K562 (cell line): Measurements from ENCODE around the gene SPAG17. TPM values are rescaled to one million over a fixed set of nuclear protein-coding genes. Genes with fewer than 3 reads are reported as not detected.

Experiments used
- ATAC-seq: fragments of 200-7000 bp; cut with Tn5 transposase; 3 replicates; pipeline ENCODE4 v1.9.1; 2020; ENCODE audit warnings: moderate library complexity
- BruUV-seq: library from RNA; stranded (reverse); fragments of 400-500 nt; replicated peaks from 2 replicates; lab custom pipeline; 2021; lab: Mats Ljungman, UMichigan
- CTCF ChIA-PET: fragments of 300-600 bp; formaldehyde crosslinking; extraction: SDS; loops from one replicate; lab custom pipeline; 2021; ENCODE audit warnings: low intra/inter-chr PET ratio; lab: Yijun Ruan, JAX
- POLR2A ChIA-PET: fragments of 300-600, 350-650 bp; sonication (Branson Sonifier 250); formaldehyde crosslinking; extraction: SDS; loops from one replicate; lab custom pipeline; 2021; ENCODE audit warnings: antibody characterized with exemption, inconsistent platforms; lab: Yijun Ruan, JAX
- DNase-seq, 4 experiments: peaks; one replicate each; pipeline versions ENCODE4 v3.0.0 to v3.0.0-alpha.2; 2011 to 2018; ENCODE audit warnings: low spot score in 3 of 4, mixed read lengths in 3 of 4; ENCODE audit errors: extremely low read depth in 1 of 4
- FAIRE-seq: peaks from 2 replicates; lab custom pipeline; 2011; peaks lifted over from hg19 to GRCh38; lab: Jason Lieb, UNC
- H2AFZ ChIP-seq: 2 replicates; pipeline ENCODE4 v1.6.0; 2011; ENCODE audit warnings: low read depth, low read length, control low read depth, inconsistent platforms
- H3K27ac ChIP-seq: fragments of 200-600 bp; 3 replicates; pipeline ENCODE4 v1.8.0; 2011; ENCODE audit warnings: low read depth, mild to moderate bottlenecking, control low read depth, inconsistent platforms, low read length, moderate library complexity, mixed read lengths; ENCODE audit errors: extremely low read depth
- H3K27me3 ChIP-seq, 2 experiments: fragments of 300-600 bp in 1 of 2; 2 replicates in 1 of 2; 3 replicates in 1 of 2; pipeline versions ENCODE4 v1.6.0 to v1.8.0; 2011; ENCODE audit warnings: inconsistent platforms in 2 of 2, low read length in 2 of 2, mild to moderate bottlenecking in 1 of 2, mixed read lengths in 1 of 2, moderate library complexity in 1 of 2; ENCODE audit not compliant: control insufficient read depth in 2 of 2, insufficient read depth in 2 of 2
- H3K36me3 ChIP-seq: fragments of 300-600 bp; 3 replicates; pipeline ENCODE4 v1.8.0; 2011; ENCODE audit warnings: mild to moderate bottlenecking, low read length, inconsistent platforms; ENCODE audit not compliant: control insufficient read depth, insufficient read depth
- H3K4me1 ChIP-seq, 2 experiments: fragments of 200-600 bp in 1 of 2; replicated peaks in 1 of 2; 2 replicates in 1 of 2; 3 replicates in 1 of 2; pipeline versions ENCODE4 v1.5.1 to v1.8.0; 2011; ENCODE audit warnings: inconsistent platforms in 2 of 2, low read length in 2 of 2, mild to moderate bottlenecking in 1 of 2, mixed read lengths in 1 of 2, moderate library complexity in 1 of 2; ENCODE audit not compliant: control insufficient read depth in 2 of 2, insufficient read depth in 2 of 2
- H3K4me2 ChIP-seq: 2 replicates; pipeline ENCODE4 v1.6.1; 2011; ENCODE audit warnings: low read length, control low read depth, inconsistent platforms, mixed read lengths; ENCODE audit not compliant: insufficient read depth
- H3K4me3 ChIP-seq: fragments of 200-600 bp; sonication (generic), shearing (Covaris generic); 2 replicates; pipeline ENCODE4 v1.5.1; 2016; ENCODE audit warnings: control low read depth, inconsistent platforms
- H3K79me2 ChIP-seq: fragments of 200-600 bp; 3 replicates; pipeline ENCODE4 v1.8.0; 2011; ENCODE audit warnings: low read length, inconsistent platforms; ENCODE audit not compliant: control insufficient read depth, insufficient read depth
- H3K9ac ChIP-seq, 2 experiments: 2 replicates each; pipeline versions ENCODE4 v1.6.0 to v1.6.1; 2011; ENCODE audit warnings: low read depth in 2 of 2, low read length in 2 of 2, control low read depth in 1 of 2, inconsistent platforms in 1 of 2, mild to moderate bottlenecking in 1 of 2, mixed read lengths in 1 of 2; ENCODE audit not compliant: insufficient read depth in 1 of 2
- H3K9me1 ChIP-seq: one replicate; pipeline ENCODE4 v1.6.0; 2011; ENCODE audit warnings: inconsistent platforms, mild to moderate bottlenecking, low read length, moderate library complexity; ENCODE audit not compliant: control insufficient read depth, insufficient read depth
- H3K9me3 ChIP-seq: replicated peaks from 2 replicates; pipeline ENCODE4 v1.5.1; 2011; ENCODE audit warnings: low read depth, low read length, inconsistent platforms; ENCODE audit not compliant: control insufficient read depth, insufficient read depth
- H4K20me1 ChIP-seq: replicated peaks from 2 replicates; pipeline ENCODE4 v1.6.1; 2011; ENCODE audit warnings: low read length, inconsistent platforms, mixed read lengths; ENCODE audit not compliant: control insufficient read depth, insufficient read depth
- ARID3B ChIP-seq: fragments of 250-450 bp; sonication (Bioruptor Pico); IDR thresholded peaks from 2 replicates; pipeline ENCODE4 v1.4.0; 2020; ENCODE audit warnings: borderline replicate concordance
- BCL6 ChIP-seq: fragments of 250-450 bp; sonication (Bioruptor Pico); IDR thresholded peaks from 2 replicates; pipeline ENCODE4 v1.4.0; 2020
- E2F6 ChIP-seq, 2 experiments: IDR thresholded peaks; 2 replicates each; pipeline ENCODE4 v1.6.1; 2011; ENCODE audit warnings: borderline replicate concordance in 1 of 2, control low read depth in 1 of 2, low read depth in 1 of 2, low read length in 1 of 2, mild to moderate bottlenecking in 1 of 2, mixed read lengths in 1 of 2, moderate library complexity in 1 of 2; ENCODE audit not compliant: insufficient read depth in 1 of 2, insufficient read length in 1 of 2, poor library complexity in 1 of 2, severe bottlenecking in 1 of 2; ENCODE audit errors: extremely low read depth in 1 of 2
- ESRRB ChIP-seq: fragments of 250-450 bp; sonication (Bioruptor Pico); IDR thresholded peaks from 2 replicates; pipeline ENCODE4 v1.5.0; 2020; ENCODE audit warnings: mild to moderate bottlenecking, moderate library complexity, borderline replicate concordance
- IRF1 ChIP-seq: sonication (generic); formaldehyde crosslinking; IDR thresholded peaks from 2 replicates; pipeline ENCODE4 v1.8.0; 2022; ENCODE audit warnings: missing genetic modification reagents, mild to moderate bottlenecking, borderline replicate concordance
- NELFE ChIP-seq: IDR thresholded peaks from 2 replicates; pipeline ENCODE4 v1.6.1; 2011; ENCODE audit warnings: mild to moderate bottlenecking; ENCODE audit not compliant: insufficient read depth, insufficient read length
- PHB2 ChIP-seq: fragments of 450-650 bp; IDR thresholded peaks from 2 replicates; pipeline ENCODE4 v1.6.1; 2017; ENCODE audit warnings: low read depth
- POLR2G ChIP-seq: fragments of 200-400 bp; formaldehyde crosslinking; IDR thresholded peaks from 2 replicates; pipeline ENCODE4 v1.6.1; 2017; ENCODE audit warnings: low read depth, mild to moderate bottlenecking, antibody characterized with exemption, low read length, moderate library complexity
- PPARD ChIP-seq: fragments of 250-450 bp; sonication (Bioruptor Pico); IDR thresholded peaks from 2 replicates; pipeline ENCODE4 v1.8.0; 2022; ENCODE audit warnings: inconsistent platforms, mild to moderate bottlenecking, moderate library complexity
- RBBP5 ChIP-seq: fragments of 200-600 bp; sonication (generic); IDR thresholded peaks from 2 replicates; pipeline ENCODE4 v1.6.1; 2012; ENCODE audit warnings: borderline replicate concordance, mild to moderate bottlenecking, low read length, control low read depth, inconsistent platforms; ENCODE audit not compliant: insufficient read depth, poor library complexity, severe bottlenecking
- ZNF277 ChIP-seq: fragments of 250-450 bp; sonication (Bioruptor Pico); IDR thresholded peaks from 2 replicates; pipeline ENCODE4 v1.8.0; 2022; ENCODE audit warnings: inconsistent platforms, mild to moderate bottlenecking, moderate library complexity, borderline replicate concordance
- ZNF445 ChIP-seq: fragments of 250-450 bp; sonication (Bioruptor Pico); IDR thresholded peaks from 2 replicates; pipeline ENCODE4 v1.4.0; 2020; ENCODE audit warnings: low read depth, mild to moderate bottlenecking, moderate library complexity
- ZNF449 ChIP-seq: fragments of 250-450 bp; sonication (Bioruptor Pico); IDR thresholded peaks from 2 replicates; pipeline ENCODE4 v1.8.0; 2022; ENCODE audit warnings: moderate library complexity, mild to moderate bottlenecking, inconsistent platforms
- ZNF830 ChIP-seq: fragments of 250-450 bp; sonication (Bioruptor Pico); IDR thresholded peaks from 2 replicates; pipeline ENCODE4 v1.5.0; 2021; ENCODE audit warnings: mild to moderate bottlenecking
- WGBS: fragments of 100-300 bp; shearing (Covaris generic); methylation state at CpG from one replicate; pipeline ENCODE4 v1.1.6; 2016; ENCODE audit warnings: low coverage, mixed read lengths; ENCODE audit not compliant: insufficient coverage; ENCODE audit errors: missing lambda C conversion rate; 5-methylcytosine and 5-hydroxymethylcytosine counted together
- in situ Hi-C: fragments of 300-500 bp; cut with MboI; formaldehyde crosslinking; loops from 4 replicates; pipeline ENCODE4 v1.15.0; 2018; ENCODE audit warnings: inconsistent platforms, mixed read lengths
- intact Hi-C: fragments of 100-400 bp; cut with micrococcal nuclease; formaldehyde crosslinking; loops from 2 replicates; pipeline ENCODE4 v1.14.2; 2022
- polyA plus RNA-seq, 8 experiments: library from polyadenylated mRNA; depleted of rRNA in 4 of 8; stranded (reverse) in 5 of 8; unstranded in 3 of 8; fragments of >200 nt; fragmentation: Nextera tagmentation in 2 of 8; fragmentation: Illumina TruSeq in 1 of 8; extraction: Ambion mirVana in 2 of 8; extraction: Trizol in 1 of 8; gene quantifications; 2 replicates each; pipeline versions ENCODE4 v1.2.1 to v1.2.3, GENCODE V29; 2011 to 2014; ENCODE audit warnings: inconsistent platforms in 1 of 8, missing spikeins in 1 of 8
- total RNA-seq, 7 experiments: library from RNA; depleted of rRNA in 6 of 7; stranded (reverse); fragments of >200 nt in 6 of 7; fragmentation: Illumina TruSeq in 2 of 7; extraction: Trizol in 2 of 7; gene quantifications; 2 replicates each; pipeline versions ENCODE4 v1.2.1 to v1.2.3, GENCODE V29; 2011 to 2021; ENCODE audit warnings: low replicate concordance in 1 of 7

The SPAG17 gene
- total and polyA plus RNA-seq, 9 of the 15 experiments (the other 6 are each of a cell fraction or from before 2014, with no cell fraction given): 0.07 to 2.1 (median 1.5) TPM

- BruUV-seq: no TSS peak
- no peak for DNase-seq
- Histone ChIP-seq H3K4me2 (no peak overlapping the region), H3K27ac (no peak overlapping the region)
- ATAC-seq: no peak
- no peak for FAIRE-seq
- WGBS: 2% methylated on average over 4 of the region's 4 CpGs
- intact Hi-C loops: no loop called here
- TF ChIP-seq E2F6 (IDR thresholded peaks at IDR 0.05; ENCODE audit: borderline replicate concordance in 1 of 2, extremely low read depth in 1 of 2, insufficient read depth in 1 of 2, insufficient read length in 1 of 2, low read depth in 1 of 2, low read length in 1 of 2, poor library complexity in 1 of 2, severe bottlenecking in 1 of 2): no peak
- TF ChIP-seq IRF1 (CRISPR knock-in tag): no peak
- no peak for TF ChIP-seq ESRRB (CRISPR knock-in tag)
- TF ChIP-seq BCL6 (CRISPR knock-in tag): no peak
- no peak for TF ChIP-seq ZNF277
- no peak for TF ChIP-seq ZNF830 (CRISPR knock-in tag)
- TF ChIP-seq ZNF449: no peak
- no peak for TF ChIP-seq PHB2
- TF ChIP-seq POLR2G: no peak
- TF ChIP-seq ARID3B (CRISPR knock-in tag): no peak
- TF ChIP-seq RBBP5: no peak
- no peak for TF ChIP-seq NELFE
- no peak for TF ChIP-seq PPARD
- TF ChIP-seq ZNF445 (CRISPR knock-in tag): no peak
- TF ChIP-seq, all 486 proteins: peak for 0
- in situ Hi-C loops: no loop called here
- ChIA-PET POLR2A (interaction anchor here (0.6 kb wide), 2 partner anchors 10 to 333 kb away, joined by 3 read pairs; no protein-coding TSS in a partner anchor), CTCF (no interaction called here)
- H3K4me1 ChIP-seq: no peaks in the 10 kb centered on the region; a peak in 1 of 5 replicates
- no peak overlapping the region for H3K4me3 ChIP-seq
- H3K9me1 ChIP-seq: no peaks in the 10 kb centered on the region
- no peak overlapping the region for H3K9ac ChIP-seq
- H2AFZ ChIP-seq: no peak overlapping the region
- no peaks in the 10 kb centered on the region for H3K27me3 ChIP-seq
- no peaks in the 10 kb centered on the region for H3K9me3 ChIP-seq
- no peaks in the 10 kb centered on the region for H4K20me1 ChIP-seq
- no peaks in the 10 kb centered on the region for H3K79me2 ChIP-seq
- H3K36me3 ChIP-seq: no peaks in the 10 kb centered on the region
Observed at GRCh38 chr1:118159569-118159968, 25.5 kb downstream of the SPAG17 start.
